NCI-H774 (cell line): ENCODE measurements around the gene SLC35F3.
"Not testable (repeated sequence)": the region's sequence is repeated elsewhere in the genome, so short reads cannot be mapped to it uniquely, and the experiment has no call there.

Experiments
- DNase-seq: peaks from one replicate; lab custom pipeline; 2025; lab: John Stamatoyannopoulos, UW

Gene SLC35F3

GRCh38 chr1:233904633-233905415 lies at the start of gene SLC35F3:
TSS of gene SLC35F3 (plus strand) at chr1:233904676.
- DNase-seq = peak; percentile 67

- no peak for DNase-seq
Measured at GRCh38 chr1:233859446-233859845, 45.0 kb upstream of the SLC35F3 start.

GRCh38 chr1:233863901-233864545 lies 40.5 kb upstream of the SLC35F3 start:
- no peak for DNase-seq

- no peak for DNase-seq
Measured at GRCh38 chr1:233864578-233864977, 39.9 kb upstream of the SLC35F3 start.

GRCh38 chr1:233865216-233865615 lies 39.3 kb upstream of the SLC35F3 start:
- no peak for DNase-seq

- DNase-seq = no peak
Measured at GRCh38 chr1:233865902-233866301, 38.6 kb upstream of the SLC35F3 start.

GRCh38 chr1:233867028-233867427 lies 37.4 kb upstream of the SLC35F3 start:
- DNase-seq = no peak

- no peak for DNase-seq
Measured at GRCh38 chr1:233868461-233868860, 36.0 kb upstream of the SLC35F3 start.

GRCh38 chr1:233869680-233870079 lies 34.8 kb upstream of the SLC35F3 start:
- no peak for DNase-seq

- no peak for DNase-seq
Measured at GRCh38 chr1:233873666-233874065, 30.8 kb upstream of the SLC35F3 start.

- DNase-seq = no peak
Measured at GRCh38 chr1:233879841-233880240, 24.6 kb upstream of the SLC35F3 start.

- no peak for DNase-seq
Measured at GRCh38 chr1:233883671-233884070, 20.8 kb upstream of the SLC35F3 start.

GRCh38 chr1:233884461-233885151 lies 19.9 kb upstream of the SLC35F3 start:
- no peak for DNase-seq

- DNase-seq = no peak
Measured at GRCh38 chr1:233885196-233885920, 19.1 kb upstream of the SLC35F3 start.

- DNase-seq = not testable (repeated sequence)
Measured at GRCh38 chr1:233891151-233891550, 13.3 kb upstream of the SLC35F3 start.

- DNase-seq = peak; percentile 94
Measured at GRCh38 chr1:233897325-233898162, 6.9 kb upstream of the SLC35F3 start.

GRCh38 chr1:233901495-233901894 lies 3.0 kb upstream of the SLC35F3 start:
- DNase-seq = no peak

GRCh38 chr1:233905416-233906051 lies 1.1 kb downstream of the SLC35F3 start:
- no peak for DNase-seq

- DNase-seq = no peak
Measured at GRCh38 chr1:233907151-233907550, 2.7 kb downstream of the SLC35F3 start.

- no peak for DNase-seq
Measured at GRCh38 chr1:233908092-233908491, 3.6 kb downstream of the SLC35F3 start.

- DNase-seq = no peak
Measured at GRCh38 chr1:233909195-233909594, 4.7 kb downstream of the SLC35F3 start.
